Activated CD4-positive, alpha-beta T cell treated with anti-CD3 and anti-CD28 coated beads, Interleukin-2, amount 10 ng/mL, durations not matched to agents 7 days and 5 days (primary cell): Measurements from ENCODE around the gene SMAP2. TPM values are rescaled to one million over a fixed set of nuclear protein-coding genes. Genes with fewer than 3 reads are reported as not detected.

ENCODE experiments used
- CTCF ChIA-PET: fragments of 350-600 bp; sonication (Branson Sonifier 250); formaldehyde crosslinking; loops from one replicate; lab custom pipeline; 2021; ENCODE audit warnings: antibody characterized with exemption; lab: Charles Lee
- POLR2A ChIA-PET: fragments of 350-600 bp; sonication (Branson Sonifier 250); formaldehyde crosslinking; loops from one replicate; lab custom pipeline; 2021; ENCODE audit warnings: antibody characterized with exemption; lab: Charles Lee
- DNase-seq: peaks from one replicate; pipeline ENCODE4 v3.0.0-alpha.2; 2020
- H3K27ac Mint-ChIP-seq: one replicate; pipeline ENCODE4 v1.8.0; 2021; ENCODE audit warnings: mild to moderate bottlenecking, moderate library complexity, mixed read lengths
- H3K27me3 Mint-ChIP-seq: one replicate; pipeline ENCODE4 v1.8.0; 2021; ENCODE audit warnings: mixed read lengths
- H3K36me3 Mint-ChIP-seq: one replicate; pipeline ENCODE4 v1.8.0; 2021; ENCODE audit warnings: low read depth, mixed read lengths
- H3K4me1 Mint-ChIP-seq: one replicate; pipeline ENCODE4 v1.8.0; 2021; ENCODE audit warnings: mixed read lengths
- H3K4me3 Mint-ChIP-seq: one replicate; pipeline ENCODE4 v1.8.0; 2021; ENCODE audit warnings: mild to moderate bottlenecking, moderate library complexity, mixed read lengths
- H3K9me3 Mint-ChIP-seq: one replicate; pipeline ENCODE4 v1.8.0; 2021; ENCODE audit warnings: mixed read lengths
- total RNA-seq, 2 experiments: library from RNA; stranded (reverse); gene quantifications; one replicate each; pipeline ENCODE4 v1.2.3, GENCODE V29; 2021

Gene SMAP2
- total RNA-seq, 2 experiments from 2014 or later = 115 to 140 TPM

- Mint-ChIP-seq H3K4me3 (no peak overlapping the region), H3K36me3 (no peaks in the 10 kb centered on the region), H3K9me3 (peaks cover 5% of the 10 kb centered on the region), H3K27ac (no peak overlapping the region), H3K4me1 (no peaks in the 10 kb centered on the region), H3K27me3 (no peaks in the 10 kb centered on the region)
- CTCF ChIA-PET = interaction anchor here (0.6 to 2.0 kb wide), 5 partner anchors 11 to 41 kb away, joined by 3 to 13 read pairs (median 3); no protein-coding TSS in a partner anchor
- POLR2A ChIA-PET = no interaction called here
- no peak for DNase-seq
These were observed 21.4 kb upstream of the SMAP2 start for GRCh38 chr1:40352126-40352525.

GRCh38 chr1:40353082-40353481 lies 20.4 kb upstream of the SMAP2 start:
- Mint-ChIP-seq H3K9me3 (peaks cover 12% of the 10 kb centered on the region), H3K27me3 (no peaks in the 10 kb centered on the region), H3K27ac (no peak overlapping the region), H3K4me1 (no peaks in the 10 kb centered on the region), H3K36me3 (no peaks in the 10 kb centered on the region), H3K4me3 (no peak overlapping the region)
- ChIA-PET CTCF (interaction anchor here (1.3 to 1.7 kb wide), 2 partner anchors 11 to 12 kb away, joined by 4 to 8 read pairs; no protein-coding TSS in a partner anchor), POLR2A (no interaction called here)
- no peak for DNase-seq

GRCh38 chr1:40357625-40358024 lies 15.9 kb upstream of the SMAP2 start:
- Mint-ChIP-seq H3K27ac (no peak overlapping the region), H3K27me3 (no peaks in the 10 kb centered on the region), H3K4me3 (no peak overlapping the region), H3K9me3 (peaks cover 24% of the 10 kb centered on the region), H3K36me3 (peaks cover 5% of the 10 kb centered on the region), H3K4me1 (peaks cover 4% of the 10 kb centered on the region)
- ChIA-PET CTCF (interaction anchor here (0.8 to 2.2 kb wide), 3 partner anchors 13 to 19 kb away, joined by 3 to 8 read pairs (median 6); partner anchors contain the start of gene SMAP2), POLR2A (no interaction called here)
- DNase-seq = no peak

- no peak for DNase-seq
- POLR2A ChIA-PET = no interaction called here
- CTCF ChIA-PET = no interaction called here
- H3K9me3 Mint-ChIP-seq = peaks cover 24% of the 10 kb centered on the region
- H3K27ac Mint-ChIP-seq = no peak overlapping the region
- no peaks in the 10 kb centered on the region for H3K27me3 Mint-ChIP-seq
- H3K4me3 Mint-ChIP-seq = no peak overlapping the region
- peaks cover 5% of the 10 kb centered on the region for H3K36me3 Mint-ChIP-seq
- H3K4me1 Mint-ChIP-seq = peaks cover 5% of the 10 kb centered on the region
These were observed 12.9 kb upstream of the SMAP2 start for GRCh38 chr1:40360631-40361030.

GRCh38 chr1:40361201-40361600 lies 12.3 kb upstream of the SMAP2 start:
- no peak overlapping the region for H3K4me3 Mint-ChIP-seq
- peaks cover 24% of the 10 kb centered on the region for H3K9me3 Mint-ChIP-seq
- H3K36me3 Mint-ChIP-seq = peaks cover 5% of the 10 kb centered on the region
- peaks cover 5% of the 10 kb centered on the region for H3K4me1 Mint-ChIP-seq
- no peaks in the 10 kb centered on the region for H3K27me3 Mint-ChIP-seq
- ChIA-PET CTCF (no interaction called here), POLR2A (no interaction called here)
- no peak overlapping the region for H3K27ac Mint-ChIP-seq
- DNase-seq = no peak

- Mint-ChIP-seq H3K27me3 (no peaks in the 10 kb centered on the region), H3K4me1 (peaks cover 5% of the 10 kb centered on the region), H3K36me3 (peaks cover 5% of the 10 kb centered on the region), H3K9me3 (peaks cover 23% of the 10 kb centered on the region), H3K4me3 (no peak overlapping the region), H3K27ac (no peak overlapping the region)
- ChIA-PET POLR2A (no interaction called here), CTCF (no interaction called here)
- no peak for DNase-seq
These were observed 11.9 kb upstream of the SMAP2 start for GRCh38 chr1:40361637-40362036.

- Mint-ChIP-seq H3K27ac (no peak overlapping the region), H3K27me3 (no peaks in the 10 kb centered on the region), H3K4me3 (no peak overlapping the region), H3K4me1 (peaks cover 5% of the 10 kb centered on the region), H3K36me3 (peaks cover 5% of the 10 kb centered on the region), H3K9me3 (peaks cover 19% of the 10 kb centered on the region)
- DNase-seq = no peak
- CTCF ChIA-PET = no interaction called here
- POLR2A ChIA-PET = no interaction called here
These were observed 11.3 kb upstream of the SMAP2 start for GRCh38 chr1:40362199-40362598.

GRCh38 chr1:40362699-40363098 lies 10.8 kb upstream of the SMAP2 start:
- Mint-ChIP-seq H3K4me3 (no peak overlapping the region), H3K36me3 (peaks cover 5% of the 10 kb centered on the region), H3K4me1 (peaks cover 5% of the 10 kb centered on the region), H3K27me3 (no peaks in the 10 kb centered on the region), H3K9me3 (peaks cover 15% of the 10 kb centered on the region), H3K27ac (no peak overlapping the region)
- DNase-seq = no peak
- ChIA-PET POLR2A (no interaction called here), CTCF (no interaction called here)

GRCh38 chr1:40363721-40364120 lies 9.8 kb upstream of the SMAP2 start:
- no peaks in the 10 kb centered on the region for H3K27me3 Mint-ChIP-seq
- ChIA-PET POLR2A (interaction anchor here (0.8 kb wide), 1 partner anchor 10 kb away, joined by 3 read pairs; the partner anchor contains the start of gene SMAP2), CTCF (interaction anchor here (1.0 to 1.7 kb wide), 6 partner anchors 9 to 211 kb away, joined by 3 to 8 read pairs (median 4); no protein-coding TSS in a partner anchor)
- H3K36me3 Mint-ChIP-seq = peaks cover 5% of the 10 kb centered on the region
- no peak overlapping the region for H3K27ac Mint-ChIP-seq
- no peak for DNase-seq
- H3K4me1 Mint-ChIP-seq = peaks cover 5% of the 10 kb centered on the region
- no peak overlapping the region for H3K4me3 Mint-ChIP-seq
- H3K9me3 Mint-ChIP-seq = peaks cover 8% of the 10 kb centered on the region

GRCh38 chr1:40371707-40372258 lies 1.7 kb upstream of the SMAP2 start:
- no peak overlapping the region for H3K4me3 Mint-ChIP-seq
- H3K36me3 Mint-ChIP-seq = peaks cover 19% of the 10 kb centered on the region
- H3K4me1 Mint-ChIP-seq = peaks cover 29% of the 10 kb centered on the region
- H3K27ac Mint-ChIP-seq = no peak overlapping the region
- POLR2A ChIA-PET = interaction anchor here (0.6 kb wide), 1 partner anchor 78 kb away, joined by 4 read pairs; the partner anchor contains the start of gene ZFP69B
- DNase-seq = no peak
- CTCF ChIA-PET = interaction anchor here (1.2 to 5.9 kb wide), 3 partner anchors 13 to 33 kb away, joined by 3 to 44 read pairs (median 5); no protein-coding TSS in a partner anchor
- peaks cover 2% of the 10 kb centered on the region for H3K27me3 Mint-ChIP-seq
- H3K9me3 Mint-ChIP-seq = no peaks in the 10 kb centered on the region

- ChIA-PET CTCF (interaction anchor here (0.6 to 5.9 kb wide), 6 partner anchors 8 to 34 kb away, joined by 3 to 44 read pairs (median 5); no protein-coding TSS in a partner anchor), POLR2A (interaction anchor here (0.5 to 0.9 kb wide), 2 partner anchors 13 to 29 kb away, joined by 3 to 9 read pairs; no protein-coding TSS in a partner anchor)
- Mint-ChIP-seq H3K27ac (peak overlapping the region; percentile 91), H3K27me3 (peaks cover 2% of the 10 kb centered on the region), H3K4me1 (peaks cover 38% of the 10 kb centered on the region), H3K4me3 (peak overlapping the region; percentile 80), H3K36me3 (peaks cover 28% of the 10 kb centered on the region), H3K9me3 (no peaks in the 10 kb centered on the region)
- DNase-seq = no peak
These were observed 737 bp upstream of the SMAP2 start for GRCh38 chr1:40372658-40373322.

GRCh38 chr1:40377512-40377911 lies 4.0 kb downstream of the SMAP2 start:
- no peak for DNase-seq
- Mint-ChIP-seq H3K4me1 (peaks cover 78% of the 10 kb centered on the region), H3K27ac (peak overlapping the region; percentile 79), H3K9me3 (no peaks in the 10 kb centered on the region), H3K4me3 (peak overlapping the region; percentile 47), H3K27me3 (peaks cover 2% of the 10 kb centered on the region), H3K36me3 (peaks cover 53% of the 10 kb centered on the region)
- ChIA-PET POLR2A (no interaction called here), CTCF (interaction anchor here (1.1 to 1.7 kb wide), 3 partner anchors 8 to 21 kb away, joined by 3 to 6 read pairs (median 3); no protein-coding TSS in a partner anchor)
